AG04449 (cell line): ENCODE measurements around the gene NAT14.

ENCODE experiments used
- CTCF ChIA-PET: fragments of 350-600 bp; formaldehyde crosslinking; extraction: SDS; loops from one replicate; lab custom pipeline; 2021; ENCODE audit warnings: antibody characterized with exemption; lab: Yijun Ruan, JAX
- POLR2A ChIA-PET: fragments of 400-600, 350-600 bp; formaldehyde crosslinking; extraction: SDS; loops from one replicate; lab custom pipeline; 2020; ENCODE audit warnings: antibody characterized with exemption, inconsistent platforms; lab: Yijun Ruan, JAX
- DNase-seq: peaks from one replicate; pipeline ENCODE4 v3.0.0-alpha.2; 2010; ENCODE audit warnings: low read depth, low spot score
- H3K4me3 ChIP-seq: 2 replicates; pipeline ENCODE4 v1.5.1; 2011; ENCODE audit warnings: low read depth, mild to moderate bottlenecking, control low read depth, low read length
- TF ChIP-seq, protein P1 (sequence below): IDR thresholded peaks from one replicate; pipeline ENCODE4 v1.5.1; 2011; ENCODE audit warnings: mild to moderate bottlenecking, moderate library complexity, low read length, control low read depth, inconsistent platforms; ENCODE audit not compliant: insufficient read depth; ENCODE audit errors: missing control alignments

The NAT14 gene, protein sequence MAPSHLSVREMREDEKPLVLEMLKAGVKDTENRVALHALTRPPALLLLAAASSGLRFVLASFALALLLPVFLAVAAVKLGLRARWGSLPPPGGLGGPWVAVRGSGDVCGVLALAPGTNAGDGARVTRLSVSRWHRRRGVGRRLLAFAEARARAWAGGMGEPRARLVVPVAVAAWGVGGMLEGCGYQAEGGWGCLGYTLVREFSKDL

DNA sequence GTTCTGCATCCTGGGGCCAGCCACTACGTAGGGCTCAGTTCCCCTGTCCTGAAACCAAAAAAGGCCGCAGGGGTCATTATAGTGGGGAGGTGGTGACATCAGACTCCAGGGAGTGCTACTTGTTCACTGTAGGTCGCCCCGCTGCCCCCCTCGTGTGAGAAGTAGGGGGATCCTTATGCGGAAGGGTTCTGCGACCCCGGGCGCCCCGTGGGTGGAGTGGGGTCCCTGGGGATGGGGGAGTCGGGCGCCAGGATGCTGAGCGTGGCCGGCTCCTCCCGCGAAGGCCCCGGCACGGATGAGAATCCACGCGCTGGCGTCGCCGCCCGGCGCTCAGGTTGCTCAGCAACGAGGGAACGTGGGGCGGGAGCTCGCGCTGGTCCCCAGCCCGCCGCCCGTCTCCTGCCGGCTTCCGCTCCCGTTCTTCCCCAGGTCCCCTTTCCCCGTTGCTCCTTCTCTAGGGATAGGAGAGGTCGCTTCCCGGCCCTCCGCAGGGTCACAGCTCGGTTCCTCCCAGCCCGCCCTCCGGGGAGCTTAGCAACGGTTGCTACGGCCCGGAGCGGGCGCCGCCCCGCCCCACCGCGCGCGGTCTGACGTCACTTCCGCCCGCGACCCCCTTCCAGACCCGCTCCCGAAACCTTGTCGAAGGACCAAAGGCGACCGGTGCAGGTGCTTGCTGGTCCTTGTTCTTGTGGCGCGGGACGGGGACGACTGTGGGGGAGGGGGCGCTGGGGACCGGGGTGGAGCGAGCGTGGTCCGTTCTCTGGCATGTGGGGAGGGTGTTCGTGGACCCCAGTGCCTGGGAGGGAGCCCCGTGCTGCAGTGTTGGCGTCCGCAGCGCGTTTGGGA, at the start of gene NAT14:
TSS of gene NAT14 (plus strand) at position 596 of the 846 bp plus-strand sequence. CDS start 521 bp downstream, outside the sequence.
- CTCF ChIA-PET, result interaction anchor here (1.1 to 17.6 kb wide), 5 partner anchors 14 to 148 kb away, joined by 3 to 173 read pairs (median 5); no protein-coding TSS in a partner anchor

DNA sequence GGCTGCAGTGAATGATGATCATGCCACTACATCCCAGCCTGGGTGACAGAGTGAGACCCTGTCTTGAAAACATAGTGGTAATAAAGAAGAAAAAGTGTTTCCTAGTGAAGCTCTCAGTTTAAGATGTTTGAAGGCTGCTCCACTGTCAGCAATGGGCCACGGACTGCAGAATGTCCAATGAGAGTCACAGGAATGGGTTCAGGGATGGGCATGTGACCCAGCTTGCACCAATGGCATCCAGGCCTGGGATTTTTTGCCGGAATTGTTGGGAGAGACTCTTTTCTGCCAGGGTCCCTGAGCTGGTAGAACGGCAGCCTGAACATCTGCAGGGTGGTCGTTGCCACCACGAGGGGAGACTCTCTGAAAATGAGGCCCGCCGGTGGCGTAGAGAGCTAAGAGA, 48.1 kb upstream of the NAT14 start:
- ChIA-PET POLR2A (interaction anchor here (1.2 kb wide), 1 partner anchor 29 kb away, joined by 6 read pairs; the partner anchor contains the start of gene UBE2S), CTCF (interaction anchor here (0.9 to 1.5 kb wide), 7 partner anchors 9 to 294 kb away, joined by 3 to 8 read pairs (median 5); no protein-coding TSS in a partner anchor)
- DNase-seq, result no peak
- H3K4me3 ChIP-seq, result no peak overlapping the region
- TF ChIP-seq, protein P1, sequence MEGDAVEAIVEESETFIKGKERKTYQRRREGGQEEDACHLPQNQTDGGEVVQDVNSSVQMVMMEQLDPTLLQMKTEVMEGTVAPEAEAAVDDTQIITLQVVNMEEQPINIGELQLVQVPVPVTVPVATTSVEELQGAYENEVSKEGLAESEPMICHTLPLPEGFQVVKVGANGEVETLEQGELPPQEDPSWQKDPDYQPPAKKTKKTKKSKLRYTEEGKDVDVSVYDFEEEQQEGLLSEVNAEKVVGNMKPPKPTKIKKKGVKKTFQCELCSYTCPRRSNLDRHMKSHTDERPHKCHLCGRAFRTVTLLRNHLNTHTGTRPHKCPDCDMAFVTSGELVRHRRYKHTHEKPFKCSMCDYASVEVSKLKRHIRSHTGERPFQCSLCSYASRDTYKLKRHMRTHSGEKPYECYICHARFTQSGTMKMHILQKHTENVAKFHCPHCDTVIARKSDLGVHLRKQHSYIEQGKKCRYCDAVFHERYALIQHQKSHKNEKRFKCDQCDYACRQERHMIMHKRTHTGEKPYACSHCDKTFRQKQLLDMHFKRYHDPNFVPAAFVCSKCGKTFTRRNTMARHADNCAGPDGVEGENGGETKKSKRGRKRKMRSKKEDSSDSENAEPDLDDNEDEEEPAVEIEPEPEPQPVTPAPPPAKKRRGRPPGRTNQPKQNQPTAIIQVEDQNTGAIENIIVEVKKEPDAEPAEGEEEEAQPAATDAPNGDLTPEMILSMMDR, result no peak

More for the DNA sequence above, at the start of gene NAT14:
- no peak for DNase-seq
- TF ChIP-seq, protein P1, result no peak
- peak within 1 kb of the TSS; percentile 76 for H3K4me3 ChIP-seq
- POLR2A ChIA-PET, result interaction anchor here (0.6 to 5.2 kb wide), 3 partner anchors 7 to 77 kb away, joined by 3 to 44 read pairs (median 6); partner anchors contain the start of genes UBE2S and ZNF628

- no peak for DNase-seq
- ChIA-PET POLR2A (interaction anchor here (1.2 kb wide), 1 partner anchor 30 kb away, joined by 6 read pairs; the partner anchor contains the start of gene UBE2S), CTCF (interaction anchor here (0.7 to 1.5 kb wide), 7 partner anchors 8 to 295 kb away, joined by 3 to 8 read pairs (median 4); no protein-coding TSS in a partner anchor)
- H3K4me3 ChIP-seq, result no peak overlapping the region
- TF ChIP-seq, protein P1, result no peak
Observed at GRCh38 chr19:55437410-55437809, 47.6 kb upstream of the NAT14 start.

DNA sequence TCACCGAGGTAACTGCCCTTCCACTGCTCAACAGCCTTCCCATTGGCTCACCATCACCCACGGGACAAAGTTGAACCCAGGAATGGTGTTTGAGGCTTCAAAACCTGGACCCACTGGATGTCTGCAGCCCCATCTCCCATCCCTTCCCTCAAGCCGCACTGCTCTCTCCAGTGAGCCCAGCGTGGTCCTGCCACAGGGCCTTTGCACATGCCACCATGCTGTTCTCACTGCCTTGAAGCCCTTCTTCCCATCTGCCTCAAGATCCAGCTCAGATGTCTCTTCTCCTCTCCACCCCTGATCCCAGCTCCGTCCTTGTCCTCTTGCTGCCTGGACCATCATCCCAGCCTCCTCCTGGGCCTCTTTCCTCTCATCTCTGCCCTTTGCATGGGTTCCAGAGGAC, 45.9 kb upstream of the NAT14 start:
- POLR2A ChIA-PET, result no interaction called here
- TF ChIP-seq, protein P1, result no peak
- CTCF ChIA-PET, result interaction anchor here (0.7 to 0.8 kb wide), 2 partner anchors 15 to 21 kb away, joined by 3 to 4 read pairs; no protein-coding TSS in a partner anchor
- no peak overlapping the region for H3K4me3 ChIP-seq
- DNase-seq, result no peak

DNA sequence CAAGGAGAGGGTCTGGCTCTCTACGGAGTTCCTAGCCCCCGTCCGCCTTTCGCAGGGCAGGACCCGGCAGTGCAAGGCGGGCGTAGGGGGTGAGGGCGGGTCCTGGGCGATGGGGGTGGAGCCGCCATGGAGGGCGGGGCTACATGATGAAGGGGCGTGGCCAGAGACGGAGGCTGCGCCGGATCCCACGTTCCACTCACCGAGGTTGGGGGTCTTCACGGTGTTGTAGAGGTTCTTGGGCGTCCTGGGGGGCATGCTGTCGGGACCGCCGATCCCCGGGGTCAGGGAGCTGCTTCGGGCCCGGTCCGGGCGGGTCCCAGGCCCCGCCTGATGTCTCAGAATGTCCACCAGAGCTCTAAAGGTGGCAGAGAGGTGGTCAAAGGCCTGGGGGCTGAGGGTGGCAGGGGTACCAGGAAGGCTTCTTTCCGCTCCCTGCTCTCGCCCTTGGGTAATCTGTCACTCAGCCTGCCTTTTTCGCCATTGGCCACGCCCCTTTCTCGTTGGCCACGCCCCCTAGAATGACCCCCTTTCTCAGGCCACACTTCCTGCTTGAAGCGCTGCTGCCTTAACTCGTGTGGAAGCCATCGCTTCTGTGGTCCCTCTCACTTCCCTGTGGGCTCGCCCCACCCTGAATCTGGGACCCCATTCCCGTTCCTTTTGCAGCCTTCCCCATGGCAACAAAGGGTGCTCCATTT, 44.4 kb upstream of the NAT14 start:
- TF ChIP-seq, protein P1, result no peak
- ChIA-PET POLR2A (no interaction called here), CTCF (no interaction called here)
- no peak for DNase-seq
- no peak overlapping the region for H3K4me3 ChIP-seq
